ENCODE measurements around the gene FZD4. TPM values are rescaled to one million over a fixed set of nuclear protein-coding genes. Genes with fewer than 3 reads are reported as not detected.
"Not testable (repeated sequence)": the region's sequence is repeated elsewhere in the genome, so short reads cannot be mapped to it uniquely, and the experiment has no call there.

Gene FZD4
- total RNA-seq, 1 donor from 2014 or later: 18.2 TPM

GRCh38 chr11:86977441-86978050, 22.4 kb upstream of the FZD4 start:
- no peak for DNase-seq (ENCODE audit: low spot score)

- DNase-seq (ENCODE audit: low spot score): no peak
Observed at GRCh38 chr11:86972734-86973133, 17.5 kb upstream of the FZD4 start.

DNA sequence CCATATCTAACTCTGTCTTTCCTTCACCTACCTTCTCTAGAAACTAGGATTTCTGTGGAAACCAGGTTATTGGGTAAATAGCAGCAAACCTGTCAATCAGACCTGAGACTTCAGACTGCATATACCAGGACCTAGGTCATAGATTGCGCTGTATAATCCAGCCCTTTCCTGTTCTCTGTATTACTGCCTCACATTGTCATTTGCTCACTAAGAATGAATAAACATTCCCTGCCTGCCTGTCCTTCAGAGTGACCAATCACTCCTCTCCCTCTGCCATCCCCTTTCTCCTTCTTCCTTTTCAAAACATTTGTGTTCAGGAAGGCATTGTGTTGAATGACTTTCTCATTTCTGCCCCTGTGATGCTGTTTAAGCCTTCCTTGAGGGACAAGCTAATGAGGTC, 14.1 kb upstream of the FZD4 start:
- DNase-seq (ENCODE audit: low spot score): no peak

- DNase-seq (ENCODE audit: low spot score): not testable (repeated sequence)
Observed at GRCh38 chr11:86967601-86968000, 12.4 kb upstream of the FZD4 start.

DNA sequence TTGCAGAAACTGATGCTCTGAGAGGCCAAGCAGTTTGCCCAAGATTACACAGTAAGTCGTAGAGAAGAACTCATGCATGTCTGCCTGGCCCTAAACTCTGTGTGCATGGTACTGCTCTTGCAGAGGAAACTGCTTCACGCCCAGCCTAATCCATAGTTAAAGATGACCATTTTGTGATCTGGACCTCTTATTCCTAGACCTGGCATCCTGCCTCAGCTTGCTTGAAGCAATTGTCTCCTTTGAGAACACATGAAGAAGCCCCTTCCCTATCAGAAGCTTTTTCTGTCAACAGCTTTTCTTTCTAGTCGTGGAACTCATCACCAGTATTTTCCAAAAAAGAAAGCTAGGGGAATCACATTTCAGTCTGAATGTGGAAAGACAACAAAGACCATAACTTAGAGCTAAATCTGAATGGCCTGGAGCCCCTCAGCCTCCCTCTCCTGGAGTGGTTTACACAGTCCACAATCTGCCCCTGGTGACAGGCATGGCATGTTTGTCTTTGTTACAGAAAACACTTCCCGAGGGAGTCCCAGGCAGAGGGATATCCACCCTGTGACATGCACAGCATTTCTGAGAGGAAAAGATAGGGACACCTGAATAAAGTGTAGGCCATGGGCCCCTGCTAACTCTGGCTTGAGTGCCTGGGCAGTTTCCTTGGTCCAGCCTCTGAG, 2.9 kb upstream of the FZD4 start:
- DNase-seq (ENCODE audit: low spot score): no peak

- no peak for DNase-seq (ENCODE audit: low spot score)
Observed at GRCh38 chr11:86956905-86957195, 1.7 kb upstream of the FZD4 start.

GRCh38 chr11:86955111-86955360, 159 bp downstream of the FZD4 start:
- no peak for DNase-seq (ENCODE audit: low spot score)

GRCh38 chr11:86954269-86955110, 705 bp downstream of the FZD4 start:
- DNase-seq (ENCODE audit: low spot score): peak; percentile 15

GRCh38 chr11:86952221-86952875, 2.8 kb downstream of the FZD4 start:
- no peak for DNase-seq (ENCODE audit: low spot score)

DNA sequence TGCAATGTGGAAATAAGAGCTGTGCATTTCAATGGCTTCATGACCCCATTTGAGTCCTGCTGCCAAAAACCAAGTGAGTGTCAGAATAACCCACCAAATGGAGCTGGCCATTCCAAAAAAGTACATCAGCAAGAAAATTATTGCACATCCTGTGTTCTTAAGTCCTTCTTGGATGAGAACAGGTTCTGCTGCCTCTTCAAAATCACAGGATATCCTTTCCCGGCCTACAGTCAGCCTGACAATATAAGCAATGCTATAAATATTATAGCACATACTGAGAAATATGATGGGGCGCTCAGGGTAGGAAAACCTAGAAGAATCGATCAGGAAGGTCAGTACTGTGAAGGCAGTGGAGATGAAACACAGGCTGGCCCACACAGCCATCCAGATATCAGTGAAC, 3.5 kb downstream of the FZD4 start:
- DNase-seq (ENCODE audit: low spot score): no peak

DNA sequence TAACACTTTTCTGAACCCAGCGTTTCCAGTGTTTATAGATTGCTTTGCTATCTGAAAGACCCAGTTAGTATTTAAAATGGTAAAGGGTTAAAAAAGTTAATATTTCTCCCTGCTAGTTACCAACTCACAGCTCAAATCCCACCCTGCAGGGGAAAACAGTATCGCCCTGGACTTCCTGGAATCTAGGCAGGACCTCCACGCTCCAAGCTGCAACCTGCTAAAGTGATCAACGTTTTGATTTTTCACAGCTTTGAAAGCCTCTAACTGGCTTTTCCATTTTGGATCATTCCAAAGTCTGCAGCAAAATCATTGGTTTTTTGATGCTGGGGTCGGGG, 4.6 kb downstream of the FZD4 start:
- DNase-seq (ENCODE audit: low spot score): no peak

- no peak for DNase-seq (ENCODE audit: low spot score)
Observed at GRCh38 chr11:86949995-86950660, 5.1 kb downstream of the FZD4 start.

- no peak for DNase-seq (ENCODE audit: low spot score)
Observed at GRCh38 chr11:86948733-86949132, 6.5 kb downstream of the FZD4 start.

DNA sequence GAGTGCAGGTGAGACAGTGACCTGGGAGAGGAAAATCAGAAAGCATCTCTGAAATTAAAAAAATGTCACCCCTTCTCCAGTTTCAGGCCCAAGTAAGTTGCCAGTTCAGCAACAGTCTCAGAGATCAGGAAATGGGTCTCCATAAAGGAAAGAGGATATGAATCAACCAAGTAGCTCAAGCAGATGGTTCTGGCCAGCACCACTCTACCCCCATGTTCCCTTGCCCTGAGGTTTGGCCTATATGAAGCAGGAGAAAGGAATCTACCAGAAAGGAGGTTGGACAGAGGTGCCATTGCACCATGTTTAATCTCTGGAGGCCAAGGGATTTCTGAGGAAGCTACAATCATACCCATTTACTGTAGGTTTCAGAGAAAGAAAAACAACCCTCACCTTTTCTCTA, 7.7 kb downstream of the FZD4 start:
- no peak for DNase-seq (ENCODE audit: low spot score)

DNA sequence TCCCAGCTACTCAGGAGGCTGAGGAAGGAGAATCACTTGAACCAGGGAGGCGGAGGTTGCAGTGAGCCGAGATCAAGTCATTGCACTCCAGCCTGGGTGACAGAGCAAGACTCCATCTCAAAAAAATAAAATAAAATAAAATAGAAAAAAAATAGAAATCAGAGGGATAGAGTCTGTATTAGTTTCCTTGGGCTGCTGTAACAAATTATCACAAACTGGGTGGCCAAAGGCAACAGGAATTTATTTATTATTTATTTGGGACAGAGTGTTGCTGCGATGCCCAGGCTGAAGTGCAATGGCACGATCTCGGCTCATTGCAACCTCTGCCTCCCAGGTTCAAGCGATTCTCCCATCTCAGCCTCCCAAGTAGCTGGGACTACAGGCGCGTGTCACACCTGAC, 11.7 kb downstream of the FZD4 start:
- DNase-seq (ENCODE audit: low spot score): not testable (repeated sequence)

DNA sequence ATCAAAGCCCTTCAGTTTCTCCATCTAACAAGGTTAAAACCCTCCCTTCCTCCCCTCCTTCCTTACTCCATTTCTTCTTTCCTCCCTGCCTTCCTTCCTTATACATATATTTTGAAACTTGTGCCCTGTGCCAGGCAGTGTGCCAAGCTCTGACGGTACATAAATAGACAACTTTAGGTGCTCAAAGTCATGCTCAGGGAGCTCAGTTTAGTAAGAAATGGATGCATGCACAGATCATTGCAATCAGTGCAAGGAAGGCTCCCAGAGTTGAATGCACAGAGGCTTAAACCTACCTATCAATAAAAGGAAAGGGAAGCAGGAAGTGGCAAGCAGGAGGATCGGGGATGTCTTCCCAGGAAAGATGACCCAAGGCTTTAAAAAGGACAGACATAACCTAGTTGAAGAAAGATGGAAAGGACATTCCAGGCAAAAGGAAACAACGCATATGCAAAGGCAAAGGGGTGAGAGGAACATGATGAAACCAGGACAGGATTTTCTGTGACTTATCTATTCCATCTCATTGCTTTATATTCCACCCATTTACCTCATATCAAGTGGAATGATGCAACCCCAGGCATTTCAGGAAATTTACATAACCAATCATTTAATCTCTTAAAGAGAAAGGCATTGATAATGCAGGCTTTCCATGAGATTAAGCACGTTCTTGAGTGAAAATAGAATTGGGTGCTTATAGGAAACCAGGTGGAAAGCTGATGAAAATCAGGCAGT, 13.2 kb downstream of the FZD4 start:
- no peak for DNase-seq (ENCODE audit: low spot score)

DNA sequence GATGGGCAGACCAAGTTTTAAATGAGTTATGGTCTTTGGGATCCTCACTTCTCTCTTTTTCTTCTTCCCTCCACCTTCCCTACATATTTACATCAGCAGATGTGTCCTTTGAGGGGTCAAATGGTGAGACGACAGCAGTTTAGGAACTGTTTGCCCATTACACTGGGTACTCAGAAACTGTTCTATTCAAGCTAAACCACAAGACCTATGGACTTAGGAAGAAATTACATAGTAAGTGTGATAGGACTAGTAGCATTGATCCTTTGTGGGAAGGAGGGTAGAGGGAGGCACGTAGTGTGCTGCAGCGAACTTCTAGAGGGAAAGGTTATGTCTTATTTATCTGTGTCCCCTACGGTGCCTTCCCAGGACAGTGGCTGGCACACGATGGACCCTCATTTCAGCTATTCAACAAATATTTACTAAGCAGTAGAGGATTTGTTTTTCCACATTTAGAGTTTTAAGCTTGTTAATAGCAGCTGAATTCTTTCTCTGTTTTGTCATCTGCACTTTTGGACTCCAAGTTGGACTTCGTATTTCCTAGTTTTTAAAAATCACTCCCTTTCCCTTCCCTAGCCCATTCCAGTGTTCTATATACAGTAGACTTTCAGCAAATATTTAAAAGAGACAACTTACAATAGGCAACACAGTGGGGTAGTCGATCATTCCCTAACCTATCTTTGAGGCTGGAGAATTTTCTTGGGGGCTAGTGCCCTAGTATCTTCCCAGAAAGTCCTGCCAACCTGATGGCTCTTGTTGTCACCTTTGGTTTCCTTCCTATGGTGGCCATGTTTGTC, 13.9 kb downstream of the FZD4 start:
- DNase-seq (ENCODE audit: low spot score): no peak

DNA sequence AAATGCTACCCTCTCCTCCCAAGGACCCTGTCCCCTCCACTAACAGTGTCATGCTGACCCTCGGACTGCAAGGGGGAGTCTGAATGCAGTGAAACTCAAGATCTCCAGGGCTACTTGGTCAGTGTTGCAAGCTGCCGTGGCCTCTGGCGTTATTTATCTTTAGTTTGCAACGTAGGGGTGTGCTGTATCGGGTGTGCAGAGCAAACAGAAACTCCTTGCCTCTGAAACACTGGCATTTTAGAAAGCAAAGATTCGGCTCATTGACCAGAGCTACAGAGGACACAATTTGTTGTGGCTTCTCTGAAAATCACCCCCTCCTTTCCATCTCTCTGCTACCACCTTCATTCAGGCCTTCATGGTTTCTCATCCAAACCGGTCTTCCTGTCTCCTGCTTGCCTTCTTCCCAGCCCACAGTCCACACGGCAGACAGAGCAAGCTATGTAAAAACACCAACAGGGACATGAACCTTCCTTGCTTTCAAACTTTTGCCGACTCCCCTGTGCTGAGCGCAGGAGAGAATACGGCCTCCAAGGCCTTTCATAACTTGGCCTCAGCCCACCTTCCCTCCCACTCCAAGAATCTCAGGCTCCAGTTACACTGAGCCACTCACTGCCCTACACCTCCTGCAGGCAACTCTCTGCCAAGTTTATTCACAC, 14.9 kb downstream of the FZD4 start:
- DNase-seq (ENCODE audit: low spot score): no peak

- no peak for DNase-seq (ENCODE audit: low spot score)
Observed at GRCh38 chr11:86938900-86939880, 16.0 kb downstream of the FZD4 start.

Data from mucosa of gallbladder (tissue), 1 donor.